Skin epidermis (tissue), 12 donors: Measurements from ENCODE around the gene ARHGAP24.
"Not testable (repeated sequence)": the region's sequence is repeated elsewhere in the genome, so short reads cannot be mapped to it uniquely, and the experiment has no call there.

Experiments
- H3K27ac ChIP-seq, 21 experiments: fragments of 200-600 bp; sonication (generic) in 11 of 21; one replicate each; pipeline ENCODE4 v1.5.0; 2020; ENCODE audit warnings: mild to moderate bottlenecking in 3 of 21, inconsistent platforms in 2 of 21, moderate library complexity in 2 of 21
- H3K4me3 ChIP-seq, 7 experiments: fragments of 200-600 bp; sonication (generic) in 2 of 7; one replicate each; pipeline ENCODE4 v1.5.0; 2020; ENCODE audit warnings: inconsistent platforms in 2 of 7, mild to moderate bottlenecking in 2 of 7, moderate library complexity in 1 of 7

ARHGAP24 gene

DNA sequence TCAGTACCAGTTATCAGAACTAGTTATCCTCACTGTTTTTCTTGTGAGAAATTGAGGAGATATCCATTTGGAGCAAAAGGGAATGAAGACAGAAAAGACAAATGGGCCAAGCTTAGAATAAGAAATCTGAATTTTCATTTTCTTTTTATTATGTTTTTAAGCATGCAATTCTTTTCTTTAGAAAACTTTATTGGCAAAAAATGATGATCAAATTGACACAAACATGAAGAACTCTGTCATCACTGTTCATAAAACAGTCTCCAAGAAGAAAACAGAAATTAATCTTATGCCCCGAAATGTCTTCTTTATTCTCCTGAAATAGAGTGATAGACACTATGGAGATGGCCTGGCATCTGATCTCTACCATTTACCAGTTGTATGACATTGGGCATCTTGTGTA lies 139.0 kb downstream of the ARHGAP24 start:
- Histone ChIP-seq H3K4me3 (no peak overlapping the region), H3K27ac (no peak overlapping the region)

DNA sequence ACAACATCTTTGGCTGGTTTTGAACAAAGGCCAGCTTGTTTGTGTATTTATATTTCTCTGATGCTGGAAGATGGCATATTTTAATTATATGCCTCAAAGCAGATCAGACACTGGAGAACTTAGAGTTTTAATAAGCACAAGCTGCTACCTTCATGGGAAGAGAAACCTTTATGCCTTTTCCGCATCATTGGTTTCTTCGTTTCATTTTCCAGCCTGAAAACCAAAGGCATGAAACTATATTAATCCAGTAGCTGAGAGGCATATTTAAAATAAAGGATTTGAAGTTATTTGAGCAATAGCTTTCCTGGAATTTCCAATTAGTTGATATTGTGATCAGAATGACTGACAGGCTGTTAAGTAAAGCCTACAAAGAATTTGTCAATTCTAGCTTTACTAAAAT lies 141.0 kb downstream of the ARHGAP24 start:
- Histone ChIP-seq H3K27ac (no peak overlapping the region), H3K4me3 (no peak overlapping the region)

GRCh38 chr4:85617202-85617601 lies 142.3 kb downstream of the ARHGAP24 start:
- Histone ChIP-seq H3K27ac (no peak overlapping the region), H3K4me3 (no peak overlapping the region)

DNA sequence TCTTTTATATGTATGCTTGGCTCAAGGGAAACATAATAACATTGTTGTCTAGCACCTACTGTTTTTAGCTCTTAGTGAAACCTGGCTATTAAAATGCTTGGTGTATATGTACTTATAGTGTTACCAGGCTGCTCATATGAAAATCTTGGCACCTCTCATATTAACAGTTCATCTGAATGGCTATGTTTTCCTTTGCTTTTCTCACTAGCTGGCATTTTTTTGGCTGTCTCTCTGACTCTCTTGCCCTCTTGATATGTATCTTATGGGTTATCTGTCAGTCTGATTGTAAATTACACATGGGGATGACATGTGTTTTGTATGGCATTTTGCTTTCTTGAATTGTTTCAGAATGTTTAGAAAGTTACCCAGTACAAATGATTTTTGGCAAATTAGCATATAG lies 158.0 kb downstream of the ARHGAP24 start:
- no peak overlapping the region for H3K27ac ChIP-seq

GRCh38 chr4:85637778-85638177 lies 162.8 kb downstream of the ARHGAP24 start:
- no peak overlapping the region for H3K27ac ChIP-seq

More for the DNA sequence above, 158.0 kb downstream of the ARHGAP24 start:
- no peak overlapping the region for H3K4me3 ChIP-seq

DNA sequence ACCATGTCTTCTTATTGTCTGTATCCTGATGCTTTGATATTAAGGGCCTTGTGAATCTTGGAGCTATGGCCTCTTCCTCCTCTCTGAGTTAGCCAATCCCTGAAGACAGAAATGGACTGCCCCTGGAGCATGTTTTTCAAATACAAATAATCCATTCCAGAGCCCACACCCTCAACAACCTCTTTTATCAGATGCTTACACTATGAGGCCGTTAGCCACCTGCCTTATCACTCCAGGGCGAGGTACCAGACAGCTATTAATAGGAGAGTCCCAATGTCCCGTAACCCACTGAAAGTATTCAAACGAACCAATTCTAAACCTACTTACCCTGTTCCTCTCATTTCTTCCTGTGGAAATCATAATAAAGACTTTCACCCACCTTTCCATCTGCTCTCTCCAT lies 165.0 kb downstream of the ARHGAP24 start:
- H3K4me3 ChIP-seq: no peak overlapping the region
- H3K27ac ChIP-seq: no peak overlapping the region

More at GRCh38 chr4:85637778-85638177, 162.8 kb downstream of the ARHGAP24 start:
- no peak overlapping the region for H3K4me3 ChIP-seq

- H3K27ac ChIP-seq: no peak overlapping the region
- no peak overlapping the region for H3K4me3 ChIP-seq
Observed at GRCh38 chr4:85642356-85643100, 167.6 kb downstream of the ARHGAP24 start.

DNA sequence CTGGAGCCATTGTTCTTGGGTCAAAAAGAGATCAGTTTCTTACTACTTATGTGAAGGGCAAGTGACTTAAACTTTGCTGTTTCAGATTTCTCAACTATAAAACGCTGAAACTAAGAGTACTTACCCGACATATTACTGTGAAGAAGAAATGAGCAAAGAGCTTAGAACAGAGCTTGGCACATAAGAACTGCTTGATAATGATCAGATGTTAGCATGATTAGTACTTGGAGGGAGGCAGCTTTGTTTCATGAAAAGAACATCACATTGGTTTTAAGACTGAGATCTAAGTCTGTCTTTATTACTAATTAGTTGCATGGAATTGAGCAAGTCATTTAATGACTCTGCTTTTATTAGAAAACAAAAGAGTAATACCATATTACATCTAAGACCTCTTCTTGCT lies 169.1 kb downstream of the ARHGAP24 start:
- Histone ChIP-seq H3K4me3 (no peak overlapping the region), H3K27ac (peak overlapping the region in 1 of 21 experiments; percentile 42)

DNA sequence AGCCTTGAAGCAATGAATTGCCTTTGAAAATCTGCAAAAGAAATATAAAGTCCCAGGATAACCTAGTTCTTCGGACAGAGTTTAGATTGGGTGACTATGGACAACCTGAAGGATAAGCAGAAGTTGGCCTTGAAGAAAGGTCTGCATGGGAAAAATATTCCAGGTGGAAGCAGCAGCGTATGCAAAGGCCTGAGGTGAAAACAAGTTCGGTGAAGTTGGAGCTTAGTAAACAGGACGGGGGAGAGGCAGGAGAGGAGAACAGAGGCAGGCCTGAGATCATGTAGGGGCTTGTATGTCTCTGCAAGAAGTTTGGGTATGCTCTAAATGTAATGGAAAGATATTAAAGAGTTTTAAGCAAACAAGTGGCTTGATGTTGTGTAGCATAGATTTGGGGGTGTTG lies 176.0 kb downstream of the ARHGAP24 start:
- H3K4me3 ChIP-seq: no peak overlapping the region
- H3K27ac ChIP-seq: no peak overlapping the region

GRCh38 chr4:85656759-85657505 lies 182.0 kb downstream of the ARHGAP24 start:
- Histone ChIP-seq H3K4me3 (no peak overlapping the region), H3K27ac (peak overlapping the region in 6 of 21 experiments; percentile 8 to 51 (median 40))

DNA sequence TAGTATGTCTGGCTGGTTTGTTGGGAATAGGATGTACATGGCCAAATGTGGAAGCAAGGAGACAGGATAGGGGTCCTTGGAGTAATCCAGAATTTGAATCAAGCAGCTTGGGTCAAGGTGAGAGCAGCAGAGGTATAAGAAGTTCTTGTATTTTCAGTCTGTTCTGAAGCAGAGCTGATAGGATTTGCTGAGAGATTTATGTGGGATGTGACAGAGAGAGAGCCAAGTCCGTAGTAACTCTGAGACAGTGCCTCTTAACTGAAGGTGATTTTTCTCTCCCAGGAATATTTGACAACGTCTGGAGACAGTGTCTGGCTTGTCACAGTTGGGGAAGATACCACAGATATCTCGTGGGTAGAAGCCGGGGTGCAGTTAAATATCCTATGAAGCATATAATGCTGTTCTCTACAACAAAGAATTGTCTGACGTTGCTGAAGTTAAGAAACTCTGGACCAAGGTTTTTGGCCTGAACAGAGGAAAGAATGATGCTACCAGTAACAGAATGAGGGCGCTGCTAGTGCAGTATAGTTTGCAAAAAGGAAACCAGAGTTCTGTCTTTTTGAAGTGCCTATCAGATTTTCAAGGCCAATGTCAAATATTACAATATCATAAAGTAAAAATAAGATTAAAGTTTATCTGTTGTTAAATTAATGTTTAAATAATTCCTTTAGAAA lies 184.0 kb downstream of the ARHGAP24 start:
- Histone ChIP-seq H3K27ac (peak overlapping the region in 4 of 21 experiments; percentile 3 to 62 (median 8)), H3K4me3 (no peak overlapping the region)

GRCh38 chr4:85659610-85660218 lies 184.8 kb downstream of the ARHGAP24 start:
- peak overlapping the region in 2 of 21 experiments; percentile 13 to 25 for H3K27ac ChIP-seq

DNA sequence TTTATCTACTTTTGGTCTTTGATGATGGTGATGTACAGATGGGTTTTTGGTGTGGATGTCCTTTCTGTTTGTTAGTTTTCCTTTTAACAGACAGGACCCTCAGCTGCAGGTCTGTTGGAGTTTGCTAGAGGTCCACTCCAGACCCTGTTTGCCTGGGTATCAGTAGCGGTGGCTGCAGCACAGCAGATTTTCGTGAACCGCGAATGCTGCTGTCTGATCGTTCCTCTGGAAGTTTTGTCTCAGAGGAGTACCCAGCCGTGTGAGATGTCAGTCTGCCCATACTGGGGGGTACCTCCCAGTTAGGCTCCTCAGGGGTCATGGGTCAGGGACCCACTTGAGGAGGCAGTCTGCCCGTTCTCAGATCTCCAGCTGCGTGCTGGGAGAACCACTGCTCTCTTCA lies 191.7 kb downstream of the ARHGAP24 start:
- not testable (repeated sequence) for H3K27ac ChIP-seq, H3K4me3 ChIP-seq

More at GRCh38 chr4:85659610-85660218, 184.8 kb downstream of the ARHGAP24 start:
- H3K4me3 ChIP-seq: no peak overlapping the region

DNA sequence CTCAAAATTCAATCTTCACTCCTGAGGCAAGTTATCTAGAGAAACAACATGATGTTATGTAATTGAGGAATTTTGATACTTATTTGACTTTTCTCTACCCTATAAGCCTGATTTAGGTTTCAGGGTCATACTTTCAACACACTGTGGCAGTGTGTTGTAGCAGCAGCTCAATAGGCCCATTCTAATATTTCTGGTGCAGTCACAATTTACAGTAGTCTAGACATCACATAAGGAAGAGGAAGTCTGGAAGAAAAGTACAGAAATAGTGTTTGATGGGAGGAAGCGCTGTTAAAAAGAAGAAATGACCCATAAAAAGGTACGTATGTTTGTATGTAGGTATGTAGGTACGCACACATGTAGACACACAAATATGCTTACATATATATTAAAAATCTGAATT lies 194.3 kb downstream of the ARHGAP24 start:
- Histone ChIP-seq H3K27ac (peak overlapping the region in 1 of 21 experiments; percentile 49), H3K4me3 (no peak overlapping the region)

DNA sequence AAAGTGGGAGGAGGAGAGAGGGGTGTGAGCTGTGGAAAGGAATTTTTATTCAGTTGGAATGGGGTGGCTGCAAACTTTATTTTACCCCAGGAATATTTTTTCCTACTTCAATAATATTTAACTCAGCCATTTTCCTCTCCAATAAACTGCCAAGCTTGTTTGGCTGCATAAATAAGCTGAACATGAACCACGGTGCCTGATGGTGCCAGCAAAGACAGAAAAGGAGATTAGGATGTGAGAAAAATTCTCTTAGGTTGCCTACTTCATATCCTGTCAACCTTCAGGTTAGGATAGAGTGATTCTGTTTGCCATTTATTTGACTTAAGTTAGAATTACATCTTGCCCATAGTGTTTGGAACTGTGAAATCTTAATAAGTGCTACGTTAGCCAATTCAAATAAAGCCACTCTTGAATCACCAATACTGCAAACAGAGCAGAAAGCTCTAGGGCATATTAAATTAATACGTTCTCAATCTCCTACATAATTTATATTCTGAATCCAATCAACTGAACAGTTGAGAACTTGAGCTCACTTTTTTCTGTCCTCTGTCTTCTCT lies 195.1 kb downstream of the ARHGAP24 start:
- Histone ChIP-seq H3K4me3 (no peak overlapping the region), H3K27ac (no peak overlapping the region)

DNA sequence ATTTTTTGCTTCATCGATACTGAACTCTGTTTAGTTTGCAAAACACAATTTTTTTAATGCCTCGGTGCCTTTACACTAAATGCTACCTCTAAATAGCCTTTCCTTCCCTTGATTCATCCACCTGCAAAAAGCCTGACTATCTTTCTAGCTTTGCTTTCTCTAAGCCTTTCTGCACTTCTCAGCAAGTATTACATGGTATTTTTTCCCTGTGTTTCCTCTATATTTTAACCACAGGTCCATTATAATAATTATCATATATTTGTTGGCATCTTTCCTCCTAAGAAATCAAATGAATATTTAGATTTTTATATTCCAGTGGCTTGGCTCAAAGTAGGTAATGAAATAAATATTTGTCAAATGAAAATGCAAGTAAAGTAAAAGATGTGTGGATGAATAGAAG lies 196.2 kb downstream of the ARHGAP24 start:
- peak overlapping the region in 3 of 21 experiments; percentile 34 to 66 (median 51) for H3K27ac ChIP-seq
- H3K4me3 ChIP-seq: no peak overlapping the region

- no peak overlapping the region for H3K4me3 ChIP-seq
- H3K27ac ChIP-seq: peak overlapping the region in 9 of 21 experiments; percentile 3 to 66 (median 51)
Observed at GRCh38 chr4:85672116-85672515, 197.2 kb downstream of the ARHGAP24 start.

DNA sequence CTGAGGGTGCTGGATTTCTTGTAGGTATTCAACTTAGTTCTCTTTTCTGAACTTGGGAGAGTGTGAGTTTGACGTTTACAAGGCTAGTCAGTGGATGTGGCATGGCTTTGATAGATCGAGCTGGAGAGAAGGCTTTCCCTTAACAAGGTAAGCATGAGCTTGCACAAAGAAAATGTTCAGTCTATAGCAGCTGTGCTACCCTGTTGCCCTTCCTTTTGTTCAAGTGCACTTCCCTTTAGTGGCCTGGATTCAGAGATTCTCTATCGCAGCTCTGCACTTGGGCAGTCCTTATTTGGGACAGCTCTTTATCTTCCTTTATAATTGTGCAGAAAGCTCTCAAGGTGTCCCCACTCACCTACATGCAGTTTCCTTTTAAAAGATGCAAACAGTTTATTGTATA lies 198.0 kb downstream of the ARHGAP24 start:
- Histone ChIP-seq H3K27ac (peak overlapping the region in 9 of 21 experiments; percentile 3 to 66 (median 45)), H3K4me3 (no peak overlapping the region)

DNA sequence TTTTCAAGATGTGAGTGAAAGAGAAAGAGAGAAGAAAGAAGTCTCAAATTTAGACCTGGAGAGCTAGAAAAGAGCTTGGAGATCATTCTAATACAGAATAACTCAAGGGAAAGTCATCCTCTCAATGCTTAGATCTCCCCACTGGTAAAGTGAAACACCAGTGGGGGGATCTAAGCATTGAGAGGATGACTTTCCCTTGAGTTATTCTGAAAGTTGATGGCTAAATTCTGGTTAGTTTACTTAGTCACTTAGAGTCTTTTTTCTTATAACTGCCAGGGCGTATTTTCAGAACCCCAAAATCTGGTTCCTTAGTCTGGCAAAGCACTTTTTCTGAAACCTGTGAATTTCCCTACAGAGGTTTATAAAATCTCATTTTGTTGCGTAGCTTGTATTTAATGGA lies 198.6 kb downstream of the ARHGAP24 start:
- peak overlapping the region in 5 of 21 experiments; percentile 8 to 45 (median 36) for H3K27ac ChIP-seq
- no peak overlapping the region for H3K4me3 ChIP-seq
